K562 (cell line): ENCODE results near the gene DSTYK. TPM values are rescaled to one million over a fixed set of nuclear protein-coding genes. Genes with fewer than 3 reads are reported as not detected.

ENCODE experiments used
- ATAC-seq: fragments of 200-7000 bp; cut with Tn5 transposase; 3 replicates; pipeline ENCODE4 v1.9.1; 2020; ENCODE audit warnings: moderate library complexity
- BruUV-seq: library from RNA; stranded (reverse); fragments of 400-500 nt; replicated peaks from 2 replicates; lab custom pipeline; 2021; lab: Mats Ljungman, UMichigan
- CTCF ChIA-PET: fragments of 300-600 bp; formaldehyde crosslinking; extraction: SDS; loops from one replicate; lab custom pipeline; 2021; ENCODE audit warnings: low intra/inter-chr PET ratio; lab: Yijun Ruan, JAX
- POLR2A ChIA-PET: fragments of 300-600, 350-650 bp; sonication (Branson Sonifier 250); formaldehyde crosslinking; extraction: SDS; loops from one replicate; lab custom pipeline; 2021; ENCODE audit warnings: antibody characterized with exemption, inconsistent platforms; lab: Yijun Ruan, JAX
- DNase-seq, 4 experiments: peaks; one replicate each; pipeline versions ENCODE4 v3.0.0 to v3.0.0-alpha.2; 2011 to 2018; ENCODE audit warnings: low spot score in 3 of 4, mixed read lengths in 3 of 4; ENCODE audit errors: extremely low read depth in 1 of 4
- FAIRE-seq: peaks from 2 replicates; lab custom pipeline; 2011; peaks lifted over from hg19 to GRCh38; lab: Jason Lieb, UNC
- H2AFZ ChIP-seq: 2 replicates; pipeline ENCODE4 v1.6.0; 2011; ENCODE audit warnings: low read depth, low read length, control low read depth, inconsistent platforms
- H3K27ac ChIP-seq: fragments of 200-600 bp; 3 replicates; pipeline ENCODE4 v1.8.0; 2011; ENCODE audit warnings: low read depth, mild to moderate bottlenecking, control low read depth, inconsistent platforms, low read length, moderate library complexity, mixed read lengths; ENCODE audit errors: extremely low read depth
- H3K27me3 ChIP-seq, 2 experiments: fragments of 300-600 bp in 1 of 2; 2 replicates in 1 of 2; 3 replicates in 1 of 2; pipeline versions ENCODE4 v1.6.0 to v1.8.0; 2011; ENCODE audit warnings: inconsistent platforms in 2 of 2, low read length in 2 of 2, mild to moderate bottlenecking in 1 of 2, mixed read lengths in 1 of 2, moderate library complexity in 1 of 2; ENCODE audit not compliant: control insufficient read depth in 2 of 2, insufficient read depth in 2 of 2
- H3K36me3 ChIP-seq: fragments of 300-600 bp; 3 replicates; pipeline ENCODE4 v1.8.0; 2011; ENCODE audit warnings: mild to moderate bottlenecking, low read length, inconsistent platforms; ENCODE audit not compliant: control insufficient read depth, insufficient read depth
- H3K4me1 ChIP-seq, 2 experiments: fragments of 200-600 bp in 1 of 2; replicated peaks in 1 of 2; 2 replicates in 1 of 2; 3 replicates in 1 of 2; pipeline versions ENCODE4 v1.5.1 to v1.8.0; 2011; ENCODE audit warnings: inconsistent platforms in 2 of 2, low read length in 2 of 2, mild to moderate bottlenecking in 1 of 2, mixed read lengths in 1 of 2, moderate library complexity in 1 of 2; ENCODE audit not compliant: control insufficient read depth in 2 of 2, insufficient read depth in 2 of 2
- H3K4me2 ChIP-seq: 2 replicates; pipeline ENCODE4 v1.6.1; 2011; ENCODE audit warnings: low read length, control low read depth, inconsistent platforms, mixed read lengths; ENCODE audit not compliant: insufficient read depth
- H3K4me3 ChIP-seq: fragments of 200-600 bp; sonication (generic), shearing (Covaris generic); 2 replicates; pipeline ENCODE4 v1.5.1; 2016; ENCODE audit warnings: control low read depth, inconsistent platforms
- H3K79me2 ChIP-seq: fragments of 200-600 bp; 3 replicates; pipeline ENCODE4 v1.8.0; 2011; ENCODE audit warnings: low read length, inconsistent platforms; ENCODE audit not compliant: control insufficient read depth, insufficient read depth
- H3K9ac ChIP-seq, 2 experiments: 2 replicates each; pipeline versions ENCODE4 v1.6.0 to v1.6.1; 2011; ENCODE audit warnings: low read depth in 2 of 2, low read length in 2 of 2, control low read depth in 1 of 2, inconsistent platforms in 1 of 2, mild to moderate bottlenecking in 1 of 2, mixed read lengths in 1 of 2; ENCODE audit not compliant: insufficient read depth in 1 of 2
- H3K9me1 ChIP-seq: one replicate; pipeline ENCODE4 v1.6.0; 2011; ENCODE audit warnings: inconsistent platforms, mild to moderate bottlenecking, low read length, moderate library complexity; ENCODE audit not compliant: control insufficient read depth, insufficient read depth
- H3K9me3 ChIP-seq: replicated peaks from 2 replicates; pipeline ENCODE4 v1.5.1; 2011; ENCODE audit warnings: low read depth, low read length, inconsistent platforms; ENCODE audit not compliant: control insufficient read depth, insufficient read depth
- H4K20me1 ChIP-seq: replicated peaks from 2 replicates; pipeline ENCODE4 v1.6.1; 2011; ENCODE audit warnings: low read length, inconsistent platforms, mixed read lengths; ENCODE audit not compliant: control insufficient read depth, insufficient read depth
- ASH1L ChIP-seq: fragments of 450-650 bp; IDR thresholded peaks from 2 replicates; pipeline ENCODE4 v1.6.1; 2018; ENCODE audit warnings: borderline replicate concordance, mild to moderate bottlenecking, low read depth; ENCODE audit not compliant: partially characterized antibody
- C11orf30 ChIP-seq: fragments of 450-650 bp; IDR thresholded peaks from 2 replicates; pipeline ENCODE4 v1.6.1; 2016; ENCODE audit warnings: low read depth, mild to moderate bottlenecking
- CBX5 ChIP-seq: IDR thresholded peaks from 2 replicates; pipeline ENCODE4 v1.6.1; 2014; ENCODE audit warnings: low read depth, borderline replicate concordance
- CREB3 ChIP-seq: fragments of 450-650 bp; conservative IDR thresholded peaks from 2 replicates; pipeline ENCODE4 v1.6.1; 2016; ENCODE audit warnings: missing genetic modification characterization, low read depth, mild to moderate bottlenecking, missing compliant biosample characterization, moderate library complexity
- HINFP ChIP-seq: fragments of 450-650 bp; conservative IDR thresholded peaks from 2 replicates; pipeline ENCODE4 v1.6.1; 2016; ENCODE audit warnings: missing genetic modification characterization, low read depth, mild to moderate bottlenecking, control low read depth, missing compliant biosample characterization
- KDM2B ChIP-seq: fragments of 250-450 bp; sonication (Bioruptor Pico); IDR thresholded peaks from 2 replicates; pipeline ENCODE4 v1.8.0; 2021; ENCODE audit warnings: mild to moderate bottlenecking, moderate library complexity
- MAFG ChIP-seq: fragments of 450-650 bp; conservative IDR thresholded peaks from 2 replicates; pipeline ENCODE4 v1.6.1; 2016; ENCODE audit warnings: missing genetic modification characterization, missing compliant biosample characterization
- PHTF2 ChIP-seq: fragments of 250-450 bp; sonication (Bioruptor Pico); IDR thresholded peaks from 2 replicates; pipeline ENCODE4 v1.5.0; 2021; ENCODE audit warnings: mild to moderate bottlenecking
- PML ChIP-seq: IDR thresholded peaks from 2 replicates; pipeline ENCODE4 v1.6.1; 2012; ENCODE audit warnings: low read length, inconsistent platforms
- RAD21 ChIP-seq, 2 experiments: fragments of 250-450 bp in 1 of 2; fragments of 450-650 bp in 1 of 2; sonication (Bioruptor Pico) in 1 of 2; formaldehyde crosslinking in 1 of 2; IDR thresholded peaks in 1 of 2; conservative IDR thresholded peaks in 1 of 2; 2 replicates each; pipeline versions ENCODE4 v1.4.0 to v1.8.0; 2020 to 2022; ENCODE audit warnings: mild to moderate bottlenecking in 2 of 2, moderate library complexity in 1 of 2
- SMARCE1 ChIP-seq: fragments of 450-650 bp; IDR thresholded peaks from 2 replicates; pipeline ENCODE4 v1.7.1; 2016; ENCODE audit warnings: mild to moderate bottlenecking
- SNIP1 ChIP-seq: fragments of 450-650 bp; IDR thresholded peaks from 2 replicates; pipeline ENCODE4 v1.7.1; 2017; ENCODE audit warnings: low read depth, mild to moderate bottlenecking
- ZNF143 ChIP-seq: sonication (generic); formaldehyde crosslinking; IDR thresholded peaks from 2 replicates; pipeline ENCODE4 v1.9.0; 2022; ENCODE audit warnings: mild to moderate bottlenecking, missing genetic modification reagents
- WGBS: fragments of 100-300 bp; shearing (Covaris generic); methylation state at CpG from one replicate; pipeline ENCODE4 v1.1.6; 2016; ENCODE audit warnings: low coverage, mixed read lengths; ENCODE audit not compliant: insufficient coverage; ENCODE audit errors: missing lambda C conversion rate; 5-methylcytosine and 5-hydroxymethylcytosine counted together
- in situ Hi-C: fragments of 300-500 bp; cut with MboI; formaldehyde crosslinking; loops from 4 replicates; pipeline ENCODE4 v1.15.0; 2018; ENCODE audit warnings: inconsistent platforms, mixed read lengths
- intact Hi-C: fragments of 100-400 bp; cut with micrococcal nuclease; formaldehyde crosslinking; loops from 2 replicates; pipeline ENCODE4 v1.14.2; 2022
- polyA plus RNA-seq, 8 experiments: library from polyadenylated mRNA; depleted of rRNA in 4 of 8; stranded (reverse) in 5 of 8; unstranded in 3 of 8; fragments of >200 nt; fragmentation: Nextera tagmentation in 2 of 8; fragmentation: Illumina TruSeq in 1 of 8; extraction: Ambion mirVana in 2 of 8; extraction: Trizol in 1 of 8; gene quantifications; 2 replicates each; pipeline versions ENCODE4 v1.2.1 to v1.2.3, GENCODE V29; 2011 to 2014; ENCODE audit warnings: inconsistent platforms in 1 of 8, missing spikeins in 1 of 8
- total RNA-seq, 7 experiments: library from RNA; depleted of rRNA in 6 of 7; stranded (reverse); fragments of >200 nt in 6 of 7; fragmentation: Illumina TruSeq in 2 of 7; extraction: Trizol in 2 of 7; gene quantifications; 2 replicates each; pipeline versions ENCODE4 v1.2.1 to v1.2.3, GENCODE V29; 2011 to 2021; ENCODE audit warnings: low replicate concordance in 1 of 7
- TF ChIP-seq, protein P1 (sequence below): fragments of 250-450 bp; sonication (Bioruptor Pico); IDR thresholded peaks from 2 replicates; pipeline ENCODE4 v1.4.0; 2020; ENCODE audit warnings: borderline replicate concordance
- TF ChIP-seq, protein P2 (sequence below): IDR thresholded peaks from 2 replicates; pipeline ENCODE4 v1.6.1; 2012; ENCODE audit warnings: low read depth, low read length, improper control_type of control experiment, borderline replicate concordance

The DSTYK gene
- total and polyA plus RNA-seq, 9 of the 15 experiments (the other 6 are each of a cell fraction or from before 2014, with no cell fraction given): 4.2 to 7.1 (median 6.2) TPM

GRCh38 chr1:205129447-205130029 lies 82.0 kb downstream of the DSTYK start:
- in situ Hi-C loops (no loop called here), intact Hi-C loops (no loop called here)
- no peaks in the 10 kb centered on the region for H3K9me3 ChIP-seq
- H3K9me1 ChIP-seq: no peaks in the 10 kb centered on the region
- H3K27ac ChIP-seq: no peak overlapping the region
- no peak for FAIRE-seq
- H3K4me1 ChIP-seq: peaks cover 0 to 2% of the 10 kb centered on the region in 2 experiments; a peak in 1 of 5 replicates
- H3K9ac ChIP-seq: no peak overlapping the region
- no peak overlapping the region for H3K4me3 ChIP-seq
- WGBS: 39% methylated on average over 4 of the region's 4 CpGs
- CTCF ChIA-PET: interaction anchor here (1.1 kb wide), 1 partner anchor 39 kb away, joined by 3 read pairs; no protein-coding TSS in a partner anchor
- H3K36me3 ChIP-seq: no peaks in the 10 kb centered on the region
- ATAC-seq: no peak
- DNase-seq: no peak
- no TSS peak for BruUV-seq
- no peak overlapping the region for H2AFZ ChIP-seq
- H3K27me3 ChIP-seq: no peaks in the 10 kb centered on the region
- H4K20me1 ChIP-seq: no peaks in the 10 kb centered on the region
- TF ChIP-seq KDM2B: no peak
- TF ChIP-seq CBX5: no peak
- no peak for TF ChIP-seq CREB3 (tag)
- TF ChIP-seq RAD21 (CRISPR knock-in tag; conservative IDR thresholded peaks at IDR 0.05 in 1 of 2, IDR thresholded peaks at IDR 0.05 in 1 of 2): no peak
- TF ChIP-seq PHTF2: no peak
- TF ChIP-seq SNIP1: no peak
- TF ChIP-seq ASH1L: no peak
- TF ChIP-seq MAFG (tag): no peak
- TF ChIP-seq C11orf30: no peak
- TF ChIP-seq HINFP (tag): no peak
- TF ChIP-seq, protein P1, sequence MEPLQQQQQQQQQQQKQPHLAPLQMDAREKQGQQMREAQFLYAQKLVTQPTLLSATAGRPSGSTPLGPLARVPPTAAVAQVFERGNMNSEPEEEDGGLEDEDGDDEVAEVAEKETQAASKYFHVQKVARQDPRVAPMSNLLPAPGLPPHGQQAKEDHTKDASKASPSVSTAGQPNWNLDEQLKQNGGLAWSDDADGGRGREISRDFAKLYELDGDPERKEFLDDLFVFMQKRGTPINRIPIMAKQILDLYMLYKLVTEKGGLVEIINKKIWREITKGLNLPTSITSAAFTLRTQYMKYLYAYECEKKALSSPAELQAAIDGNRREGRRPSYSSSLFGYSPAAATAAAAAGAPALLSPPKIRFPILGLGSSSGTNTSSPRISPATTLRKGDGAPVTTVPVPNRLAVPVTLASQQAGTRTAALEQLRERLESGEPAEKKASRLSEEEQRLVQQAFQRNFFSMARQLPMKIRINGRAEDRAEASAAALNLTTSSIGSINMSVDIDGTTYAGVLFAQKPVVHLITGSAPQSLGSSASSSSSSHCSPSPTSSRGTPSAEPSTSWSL (CRISPR knock-in tag): no peak
- TF ChIP-seq SMARCE1: no peak
- TF ChIP-seq, protein P2, sequence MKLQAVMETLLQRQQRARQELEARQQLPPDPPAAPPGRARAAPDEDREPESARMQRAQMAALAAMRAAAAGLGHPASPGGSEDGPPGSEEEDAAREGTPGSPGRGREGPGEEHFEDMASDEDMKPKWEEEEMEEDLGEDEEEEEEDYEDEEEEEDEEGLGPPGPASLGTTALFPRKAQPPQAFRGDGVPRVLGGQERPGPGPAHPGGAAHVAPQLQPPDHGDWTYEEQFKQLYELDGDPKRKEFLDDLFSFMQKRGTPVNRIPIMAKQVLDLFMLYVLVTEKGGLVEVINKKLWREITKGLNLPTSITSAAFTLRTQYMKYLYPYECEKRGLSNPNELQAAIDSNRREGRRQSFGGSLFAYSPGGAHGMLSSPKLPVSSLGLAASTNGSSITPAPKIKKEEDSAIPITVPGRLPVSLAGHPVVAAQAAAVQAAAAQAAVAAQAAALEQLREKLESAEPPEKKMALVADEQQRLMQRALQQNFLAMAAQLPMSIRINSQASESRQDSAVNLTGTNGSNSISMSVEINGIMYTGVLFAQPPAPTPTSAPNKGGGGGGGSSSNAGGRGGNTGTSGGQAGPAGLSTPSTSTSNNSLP: no peak
- TF ChIP-seq ZNF143 (CRISPR knock-in tag): no peak
- no peak for TF ChIP-seq PML
- TF ChIP-seq, all 486 proteins: peak for 0
- POLR2A ChIA-PET: interaction anchor here (1.1 to 3.1 kb wide), 2 partner anchors 7 to 11 kb away, joined by 4 to 22 read pairs; partner anchors contain the start of gene RBBP5
- no peak overlapping the region for H3K4me2 ChIP-seq
- no peaks in the 10 kb centered on the region for H3K79me2 ChIP-seq
